Esophagus muscularis mucosa (tissue), 4 donors: ENCODE data around the gene AGGF1. TPM values are rescaled to one million over a fixed set of nuclear protein-coding genes. Genes with fewer than 3 reads are reported as not detected.

Source experiments
- DNase-seq: peaks from one replicate; pipeline ENCODE4 v3.0.0-alpha.2; 2017; ENCODE audit errors: extremely low spot score
- H3K27ac ChIP-seq, 4 donors: fragments of 200-600 bp; sonication (generic); replicated peaks in 1 of 4; 1 replicate in 3 of 4; 2 replicates in 1 of 4; pipeline ENCODE4 v1.5.1; 2016 to 2019; ENCODE audit warnings: mild to moderate bottlenecking in 1 of 4
- H3K27me3 ChIP-seq, 4 donors: fragments of 200-600 bp; sonication (generic); one replicate each; pipeline versions ENCODE4 v1.5.1 to v1.6.0; 2016 to 2019
- H3K36me3 ChIP-seq, 4 donors: fragments of 200-600 bp; sonication (generic); one replicate each; pipeline ENCODE4 v1.5.1; 2016 to 2019
- H3K4me1 ChIP-seq, 4 donors: fragments of 200-600 bp; sonication (generic); one replicate each; pipeline ENCODE4 v1.5.1; 2016 to 2019
- H3K4me3 ChIP-seq, 4 donors: fragments of 200-600 bp; sonication (generic); 1 replicate in 2 of 4; 2 replicates in 2 of 4; pipeline ENCODE4 v1.5.1; 2016 to 2019; ENCODE audit warnings: mild to moderate bottlenecking in 4 of 4, moderate library complexity in 1 of 4
- H3K9me3 ChIP-seq, 4 donors: fragments of 200-600 bp; sonication (generic); 1 replicate in 3 of 4; 2 replicates in 1 of 4; pipeline ENCODE4 v1.5.1; 2016 to 2019
- CTCF ChIP-seq, 3 experiments: fragments of 200-600 bp in 2 of 3; fragments of 450-650 bp in 1 of 3; sonication (generic) in 2 of 3; IDR thresholded peaks; one replicate each; pipeline ENCODE4 v1.5.1; 2017 to 2019; ENCODE audit warnings: antibody characterized with exemption in 3 of 3, mild to moderate bottlenecking in 2 of 3, moderate library complexity in 1 of 3
- EP300 ChIP-seq: sonication (generic); formaldehyde crosslinking; IDR thresholded peaks from one replicate; pipeline ENCODE4 v1.6.1; 2017; ENCODE audit warnings: antibody characterized with exemption
- POLR2A ChIP-seq: fragments of 450-650 bp; IDR thresholded peaks from one replicate; pipeline ENCODE4 v1.6.1; 2017; ENCODE audit warnings: antibody characterized with exemption, moderate library complexity, mild to moderate bottlenecking, low read depth
- POLR2AphosphoS5 ChIP-seq, 2 donors: sonication (generic); formaldehyde crosslinking; IDR thresholded peaks; one replicate each; pipeline ENCODE4 v1.6.1; 2017; ENCODE audit warnings: antibody characterized with exemption in 2 of 2
- WGBS: methylation state at CpG from one replicate; pipeline ENCODE4 v1.1.5; 2018; 5-methylcytosine and 5-hydroxymethylcytosine counted together
- intact Hi-C: fragments of 100-400 bp; cut with DNase I; formaldehyde crosslinking; loops from one replicate; pipeline ENCODE4 v1.15.1; 2023
- total RNA-seq, 4 donors: library from RNA; depleted of rRNA; stranded (reverse); fragments of >200 nt; gene quantifications; one replicate each; pipeline versions ENCODE4 v1.1.0 to v1.2.1, GENCODE V29; 2016

AGGF1 gene
- total RNA-seq, 4 donors from 2014 or later = 16.4 to 25.0 (median 22.7) TPM

GRCh38 chr5:77064040-77064439 is 33.8 kb downstream of the AGGF1 start:
- intact Hi-C loops = no loop called here
- no peaks in the 10 kb centered on the region for H3K4me1 ChIP-seq
- TF ChIP-seq EP300 = no peak
- no peak for TF ChIP-seq CTCF (IDR thresholded peaks at IDR 0.05)
- TF ChIP-seq POLR2A = no peak
- no peak for TF ChIP-seq POLR2AphosphoS5 (IDR thresholded peaks at IDR 0.05)
- 88% methylated on average over 3 of the region's 3 CpGs for WGBS
- H3K36me3 ChIP-seq = peaks cover 39 to 78% (median 61%) of the 10 kb centered on the region in 4 donors
- H3K27me3 ChIP-seq = no peaks in the 10 kb centered on the region
- no peak for DNase-seq
- H3K27ac ChIP-seq = no peak overlapping the region
- no peaks in the 10 kb centered on the region for H3K9me3 ChIP-seq
- no peak overlapping the region for H3K4me3 ChIP-seq

GRCh38 chr5:77065256-77065655 is 35.1 kb downstream of the AGGF1 start:
- no peak overlapping the region for H3K4me3 ChIP-seq
- peaks cover 29 to 66% (median 49%) of the 10 kb centered on the region in 4 donors for H3K36me3 ChIP-seq
- no peak for TF ChIP-seq CTCF (IDR thresholded peaks at IDR 0.05)
- no peak for TF ChIP-seq EP300
- no peak for TF ChIP-seq POLR2AphosphoS5 (IDR thresholded peaks at IDR 0.05)
- no peak for TF ChIP-seq POLR2A
- no peak overlapping the region for H3K27ac ChIP-seq
- intact Hi-C loops = no loop called here
- no peaks in the 10 kb centered on the region for H3K9me3 ChIP-seq
- no peak for DNase-seq
- no peaks in the 10 kb centered on the region for H3K4me1 ChIP-seq
- WGBS = 87% methylated on average over 3 of the region's 3 CpGs
- H3K27me3 ChIP-seq = no peaks in the 10 kb centered on the region

- 92% methylated on average over 1 of the region's 1 CpG for WGBS
- H3K27ac ChIP-seq = no peak overlapping the region
Observed at GRCh38 chr5:77066184-77066583, 36.0 kb downstream of the AGGF1 start.

GRCh38 chr5:77066823-77067442 is 36.7 kb downstream of the AGGF1 start:
- Histone ChIP-seq H3K36me3 (peaks cover 22 to 49% (median 36%) of the 10 kb centered on the region in 4 donors), H3K9me3 (no peaks in the 10 kb centered on the region), H3K27me3 (no peaks in the 10 kb centered on the region), H3K4me1 (no peaks in the 10 kb centered on the region), H3K27ac (no peak overlapping the region), H3K4me3 (no peak overlapping the region)
- TF ChIP-seq CTCF (IDR thresholded peaks at IDR 0.05) (no peak), POLR2A (no peak), POLR2AphosphoS5 (IDR thresholded peaks at IDR 0.05) (no peak), EP300 (no peak)
- DNase-seq = no peak
- intact Hi-C loops = no loop called here
- WGBS = 73% methylated on average over 1 of the region's 1 CpG

More at GRCh38 chr5:77066184-77066583, 36.0 kb downstream of the AGGF1 start:
- Histone ChIP-seq H3K36me3 (peaks cover 29 to 56% (median 43%) of the 10 kb centered on the region in 4 donors), H3K27me3 (no peaks in the 10 kb centered on the region), H3K4me3 (no peak overlapping the region), H3K9me3 (no peaks in the 10 kb centered on the region), H3K4me1 (no peaks in the 10 kb centered on the region)
- TF ChIP-seq CTCF (IDR thresholded peaks at IDR 0.05) = no peak
- intact Hi-C loops = no loop called here
- no peak for DNase-seq

GRCh38 chr5:77073667-77074066 is 43.5 kb downstream of the AGGF1 start:
- Histone ChIP-seq H3K4me3 (no peak overlapping the region), H3K27me3 (no peaks in the 10 kb centered on the region), H3K9me3 (no peaks in the 10 kb centered on the region), H3K27ac (no peak overlapping the region), H3K36me3 (peaks cover 0 to 2% (median 0%) of the 10 kb centered on the region in 4 donors), H3K4me1 (peaks cover 4 to 18% (median 12%) of the 10 kb centered on the region in 4 donors)
- 67% methylated on average over 2 of the region's 2 CpGs for WGBS
- DNase-seq = no peak
- TF ChIP-seq POLR2A = no peak
- no peak for TF ChIP-seq EP300
- no peak for TF ChIP-seq CTCF (IDR thresholded peaks at IDR 0.05)
- TF ChIP-seq POLR2AphosphoS5 (IDR thresholded peaks at IDR 0.05) = no peak
- intact Hi-C loops = no loop called here
